Mesothelial cell of epicardium (in vitro differentiated cells): ENCODE data around the gene GPC4. TPM values are rescaled to one million over a fixed set of nuclear protein-coding genes. Genes with fewer than 3 reads are reported as not detected.
"Not testable (repeated sequence)": the region's sequence is repeated elsewhere in the genome, so short reads cannot be mapped to it uniquely, and the experiment has no call there.

Experiments
- DNase-seq, 2 experiments: peaks; one replicate each; pipeline ENCODE4 v3.0.0; 2021; ENCODE audit warnings: low spot score in 2 of 2; ENCODE audit not compliant: unreplicated experiment in 2 of 2
- H3K27ac Mint-ChIP-seq: 2 replicates; pipeline ENCODE4 v1.8.0; 2021; ENCODE audit warnings: mixed read lengths
- H3K27me3 Mint-ChIP-seq: 2 replicates; pipeline ENCODE4 v1.8.0; 2021; ENCODE audit warnings: low read depth, mixed read lengths
- H3K36me3 Mint-ChIP-seq: 2 replicates; pipeline ENCODE4 v1.8.0; 2021; ENCODE audit warnings: mixed read lengths
- H3K4me1 Mint-ChIP-seq: 2 replicates; pipeline ENCODE4 v1.8.0; 2021; ENCODE audit warnings: mixed read lengths
- H3K4me3 Mint-ChIP-seq: 2 replicates; pipeline ENCODE4 v1.8.0; 2021; ENCODE audit warnings: mild to moderate bottlenecking, moderate library complexity, mixed read lengths
- H3K9me3 Mint-ChIP-seq: 2 replicates; pipeline ENCODE4 v1.8.0; 2021; ENCODE audit warnings: mixed read lengths
- CTCF ChIP-seq: fragments of 200-600 bp; sonication (generic); IDR thresholded peaks from one replicate; pipeline ENCODE4 v1.5.0; 2021; ENCODE audit warnings: antibody characterized with exemption; ENCODE audit not compliant: unreplicated experiment
- total RNA-seq: library from RNA; stranded (reverse); gene quantifications from 3 replicates; pipeline ENCODE4 v1.2.1, GENCODE V29; 2021

The GPC4 gene
- total RNA-seq, 1 donor from 2014 or later: 44.8 TPM

- no peak overlapping the region for H3K4me3 Mint-ChIP-seq
- no peaks in the 10 kb centered on the region for H3K9me3 Mint-ChIP-seq
- peaks cover 56% of the 10 kb centered on the region for H3K4me1 Mint-ChIP-seq
- H3K27ac Mint-ChIP-seq: peak overlapping the region; percentile 9
- no peak for DNase-seq
- no peak for TF ChIP-seq CTCF
- H3K36me3 Mint-ChIP-seq: no peaks in the 10 kb centered on the region
- no peaks in the 10 kb centered on the region for H3K27me3 Mint-ChIP-seq
Measured at GRCh38 chrX:133333154-133333750, 82.0 kb downstream of the GPC4 start.

- no peaks in the 10 kb centered on the region for H3K9me3 Mint-ChIP-seq
- DNase-seq: no peak
- H3K4me1 Mint-ChIP-seq: peaks cover 50% of the 10 kb centered on the region
- H3K27ac Mint-ChIP-seq: no peak overlapping the region
- no peaks in the 10 kb centered on the region for H3K27me3 Mint-ChIP-seq
- no peak overlapping the region for H3K4me3 Mint-ChIP-seq
- no peak for TF ChIP-seq CTCF
- H3K36me3 Mint-ChIP-seq: no peaks in the 10 kb centered on the region
Measured at GRCh38 chrX:133332737-133333136, 82.6 kb downstream of the GPC4 start.

- Mint-ChIP-seq H3K27me3 (no peaks in the 10 kb centered on the region), H3K4me3 (no peak overlapping the region), H3K36me3 (no peaks in the 10 kb centered on the region), H3K9me3 (no peaks in the 10 kb centered on the region), H3K27ac (no peak overlapping the region), H3K4me1 (peaks cover 40% of the 10 kb centered on the region)
- TF ChIP-seq CTCF: no peak
- no peak for DNase-seq
Measured at GRCh38 chrX:133330956-133331355, 84.3 kb downstream of the GPC4 start.

- Mint-ChIP-seq H3K36me3 (no peaks in the 10 kb centered on the region), H3K27ac (no peak overlapping the region), H3K9me3 (no peaks in the 10 kb centered on the region), H3K27me3 (no peaks in the 10 kb centered on the region), H3K4me3 (no peak overlapping the region), H3K4me1 (peaks cover 50% of the 10 kb centered on the region)
- no peak for TF ChIP-seq CTCF
- DNase-seq: no peak
Measured at GRCh38 chrX:133325422-133325821, 89.9 kb downstream of the GPC4 start.

GRCh38 chrX:133323431-133323830, 91.9 kb downstream of the GPC4 start:
- no peak overlapping the region for H3K4me3 Mint-ChIP-seq
- no peak for DNase-seq
- no peak for TF ChIP-seq CTCF
- no peaks in the 10 kb centered on the region for H3K27me3 Mint-ChIP-seq
- H3K4me1 Mint-ChIP-seq: peaks cover 41% of the 10 kb centered on the region
- H3K36me3 Mint-ChIP-seq: no peaks in the 10 kb centered on the region
- H3K27ac Mint-ChIP-seq: peak overlapping the region; percentile 41
- H3K9me3 Mint-ChIP-seq: no peaks in the 10 kb centered on the region

- H3K4me1 Mint-ChIP-seq: peaks cover 45% of the 10 kb centered on the region
- DNase-seq, H3K36me3 Mint-ChIP-seq, H3K27me3 Mint-ChIP-seq, H3K4me3 Mint-ChIP-seq, H3K9me3 Mint-ChIP-seq: not testable (repeated sequence)
- peak overlapping the region; percentile 64 for H3K27ac Mint-ChIP-seq
Measured at GRCh38 chrX:133322269-133322668, 93.0 kb downstream of the GPC4 start.
